GM13977 (cell line): ENCODE measurements around the gene STXBP6.

Experiments used
- DNase-seq: peaks from one replicate; pipeline ENCODE4 v3.0.0; 2012; ENCODE audit warnings: low spot score
- in situ Hi-C: fragments of 300-500 bp; cut with MboI; formaldehyde crosslinking; loops from one replicate; pipeline ENCODE4 v1.12.0; 2022; ENCODE audit warnings: low sequenced_read_pairs, low pct_unique_long_range_greater_than_20kb, mixed read lengths, inconsistent platforms; ENCODE audit not compliant: unreplicated experiment
- TF ChIP-seq, protein P1 (sequence below): IDR thresholded peaks from 2 replicates; pipeline ENCODE4 v1.5.1; 2012; ENCODE audit warnings: mild to moderate bottlenecking, control low read depth; ENCODE audit not compliant: insufficient read depth; ENCODE audit errors: extremely low read depth, missing control alignments

Gene STXBP6

DNA sequence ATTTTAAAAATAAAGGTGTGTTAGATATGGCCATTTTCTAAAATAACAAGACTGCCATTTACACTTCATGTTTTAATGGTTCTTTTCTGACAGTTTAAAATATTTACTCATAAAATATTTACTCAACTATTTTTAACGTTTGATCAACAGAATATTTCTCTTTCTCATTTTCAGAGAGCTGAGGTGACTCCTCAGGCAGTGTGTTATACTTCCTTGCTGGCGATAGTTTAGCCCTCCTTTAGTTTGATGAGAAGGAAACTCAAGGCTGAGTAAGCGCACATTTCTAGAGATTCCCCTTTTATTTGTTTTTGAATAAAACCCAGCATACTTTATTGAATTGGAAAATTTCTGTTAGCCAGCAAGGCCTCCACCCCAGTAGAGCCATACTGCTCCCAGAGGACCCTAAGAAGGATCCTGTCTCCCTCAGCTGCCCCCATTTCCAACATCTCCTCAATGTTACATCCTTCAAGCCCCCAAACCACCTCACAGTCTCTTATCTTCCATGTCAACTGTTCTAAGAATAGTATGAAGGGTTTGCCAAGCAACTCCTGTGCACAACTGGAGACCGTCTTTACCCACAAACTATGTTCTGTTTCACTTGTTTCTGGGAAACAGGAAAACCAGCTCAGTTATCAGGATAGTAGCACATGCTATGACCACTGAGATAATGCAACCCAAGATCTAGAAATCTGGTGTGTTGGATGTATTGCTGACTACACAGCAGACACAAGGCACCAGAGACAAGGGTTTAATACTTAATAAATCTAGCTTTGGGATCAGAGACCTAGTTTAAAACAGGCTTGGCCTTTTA lies 129.5 kb downstream of the STXBP6 start:
- TF ChIP-seq, protein P1, sequence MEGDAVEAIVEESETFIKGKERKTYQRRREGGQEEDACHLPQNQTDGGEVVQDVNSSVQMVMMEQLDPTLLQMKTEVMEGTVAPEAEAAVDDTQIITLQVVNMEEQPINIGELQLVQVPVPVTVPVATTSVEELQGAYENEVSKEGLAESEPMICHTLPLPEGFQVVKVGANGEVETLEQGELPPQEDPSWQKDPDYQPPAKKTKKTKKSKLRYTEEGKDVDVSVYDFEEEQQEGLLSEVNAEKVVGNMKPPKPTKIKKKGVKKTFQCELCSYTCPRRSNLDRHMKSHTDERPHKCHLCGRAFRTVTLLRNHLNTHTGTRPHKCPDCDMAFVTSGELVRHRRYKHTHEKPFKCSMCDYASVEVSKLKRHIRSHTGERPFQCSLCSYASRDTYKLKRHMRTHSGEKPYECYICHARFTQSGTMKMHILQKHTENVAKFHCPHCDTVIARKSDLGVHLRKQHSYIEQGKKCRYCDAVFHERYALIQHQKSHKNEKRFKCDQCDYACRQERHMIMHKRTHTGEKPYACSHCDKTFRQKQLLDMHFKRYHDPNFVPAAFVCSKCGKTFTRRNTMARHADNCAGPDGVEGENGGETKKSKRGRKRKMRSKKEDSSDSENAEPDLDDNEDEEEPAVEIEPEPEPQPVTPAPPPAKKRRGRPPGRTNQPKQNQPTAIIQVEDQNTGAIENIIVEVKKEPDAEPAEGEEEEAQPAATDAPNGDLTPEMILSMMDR: no peak
- DNase-seq: no peak
- in situ Hi-C loops: no loop called here

DNA sequence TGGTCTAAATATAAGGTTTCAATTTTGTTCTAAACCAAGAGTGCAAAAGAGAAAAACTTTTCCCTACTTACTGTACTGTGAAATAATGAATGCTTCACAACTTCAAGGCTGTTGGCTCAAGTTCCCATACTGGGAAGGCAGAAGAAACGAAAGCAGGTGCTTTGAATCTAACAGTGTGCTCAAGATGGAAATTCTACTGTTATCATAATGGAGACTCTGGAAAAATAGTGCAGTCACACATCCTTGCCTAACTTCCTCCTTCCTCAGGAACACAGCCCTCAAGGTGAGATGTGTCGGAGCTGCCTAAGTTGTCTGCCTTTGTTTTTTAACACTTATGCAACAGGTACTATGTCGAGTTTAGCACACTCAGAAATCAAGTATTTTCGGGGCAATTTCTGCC lies 131.1 kb downstream of the STXBP6 start:
- DNase-seq: no peak
- TF ChIP-seq, protein P1: no peak
- in situ Hi-C loops: no loop called here

DNA sequence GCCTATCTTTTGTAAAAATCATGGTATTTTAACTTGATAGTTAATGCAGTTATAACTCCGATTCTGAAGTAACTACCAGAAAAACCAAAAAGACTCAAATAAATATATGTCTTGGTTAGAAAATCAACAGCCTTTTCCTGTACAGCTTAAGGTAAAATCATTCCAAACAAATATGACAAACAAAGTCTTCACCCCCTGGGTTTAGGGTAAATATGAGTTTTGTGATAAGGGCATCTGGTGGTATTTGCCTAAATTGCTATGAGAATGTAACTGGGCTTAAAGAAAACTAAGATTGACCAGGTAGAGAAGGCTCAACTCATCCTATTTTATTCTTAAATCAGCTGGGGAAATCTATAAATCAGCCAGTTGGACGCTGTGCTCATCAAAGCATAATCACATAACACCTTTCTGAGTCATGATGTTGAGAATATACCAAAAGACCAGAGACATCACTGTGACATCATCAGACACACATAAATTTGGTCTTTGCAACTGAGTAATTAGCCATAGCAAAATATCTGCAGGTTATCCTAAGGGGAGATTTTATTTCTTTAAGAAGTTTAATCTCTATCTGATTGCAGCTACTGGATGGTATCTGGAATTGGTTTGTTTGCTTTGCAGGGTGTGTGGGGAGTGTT lies 133.9 kb downstream of the STXBP6 start:
- in situ Hi-C loops: no loop called here
- DNase-seq: no peak
- TF ChIP-seq, protein P1: no peak

DNA sequence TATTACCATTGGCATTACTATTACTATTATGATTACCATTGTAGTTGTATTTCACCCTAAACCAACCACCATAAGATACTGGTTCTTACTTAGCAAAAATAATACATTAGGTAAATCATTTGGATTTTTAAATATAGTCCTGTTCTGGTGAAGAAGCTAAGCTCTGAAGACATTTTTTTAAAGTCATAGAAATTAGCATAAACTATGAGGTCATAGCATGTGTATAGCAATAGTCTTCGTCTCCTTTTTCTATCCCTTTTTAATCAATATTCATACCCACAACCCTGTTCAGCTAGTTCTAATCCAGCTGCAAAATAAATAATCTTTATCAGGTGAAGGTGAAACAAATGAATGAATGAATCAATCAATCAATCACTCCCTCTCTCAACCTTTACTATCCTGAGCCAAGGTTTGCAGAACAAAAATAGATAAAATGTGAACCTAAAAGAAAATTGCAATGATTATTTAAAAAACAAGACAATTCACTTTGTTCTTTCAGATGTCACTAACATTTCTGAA lies 134.5 kb downstream of the STXBP6 start:
- TF ChIP-seq, protein P1: no peak
- no peak for DNase-seq
- in situ Hi-C loops: no loop called here

DNA sequence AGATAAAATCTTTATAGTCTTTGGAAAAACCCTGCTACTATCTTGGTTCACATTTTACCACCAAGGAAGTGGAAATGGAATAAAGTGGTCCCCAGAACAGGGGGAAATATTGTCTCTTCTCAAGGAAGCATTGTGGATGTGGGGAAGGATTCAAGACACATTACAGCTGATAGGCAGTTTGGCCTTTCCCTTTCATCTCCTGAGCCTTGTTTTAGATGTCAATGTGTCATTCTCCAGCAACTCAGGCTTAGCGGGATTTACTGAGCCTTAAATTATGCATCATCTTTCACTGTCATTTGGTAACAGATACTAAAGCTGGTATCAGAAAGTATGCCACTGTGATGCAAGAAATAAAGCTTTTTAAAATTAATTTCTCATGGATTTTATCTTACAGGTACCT lies 136.2 kb downstream of the STXBP6 start:
- in situ Hi-C loops: no loop called here
- TF ChIP-seq, protein P1: no peak
- no peak for DNase-seq

DNA sequence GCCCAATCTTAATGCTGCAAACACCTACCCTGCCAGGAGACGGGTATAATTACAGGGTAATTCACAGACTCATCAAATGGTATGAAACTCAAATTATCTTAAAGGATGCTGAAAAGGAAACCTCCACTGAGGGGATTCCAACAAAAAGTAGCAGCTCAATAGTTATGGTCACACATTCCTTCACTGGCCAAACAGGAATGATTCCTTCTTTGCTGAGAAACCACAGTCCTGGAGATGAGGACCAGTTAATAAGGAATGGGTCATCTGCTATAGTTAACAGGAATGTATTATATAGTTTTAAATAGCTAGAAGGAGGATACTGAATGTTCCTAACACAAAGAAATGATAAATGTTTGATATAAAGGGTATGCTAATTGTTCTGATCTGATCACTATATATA lies 136.9 kb downstream of the STXBP6 start:
- DNase-seq: no peak
- TF ChIP-seq, protein P1: no peak
- in situ Hi-C loops: no loop called here
